Left colon (tissue), 2 donors: ENCODE results near the gene ZNF579. TPM values are rescaled to one million over a fixed set of nuclear protein-coding genes. Genes with fewer than 3 reads are reported as not detected.
A peak's percentile ranks its signal among the peaks of the same experiment; 100 is the strongest.

Source experiments
- ATAC-seq: fragments of 200-7000 bp; cut with Tn5 transposase; one replicate; pipeline ENCODE4 v1.9.1; 2020; ENCODE audit warnings: mild to moderate bottlenecking, moderate library complexity
- DNase-seq, 2 donors: peaks; one replicate each; pipeline ENCODE4 v3.0.0-alpha.2; 2020
- intact Hi-C, 2 donors: fragments of 100-400 bp; cut with DNase I in 1 of 2; cut with micrococcal nuclease in 1 of 2; formaldehyde crosslinking; loops; one replicate each; pipeline versions ENCODE4 v1.11.2 to v1.14.0; 2022; cut with DNase I, micrococcal nuclease
- long read RNA-seq: library from polyadenylated mRNA; unstranded; transcript quantifications from one replicate; pipeline ENCODE4 v2.0.0, GENCODE V29; 2021
- total RNA-seq, 2 donors: library from RNA; stranded (reverse); fragmentation: NEBNext Ultra II Directional; extraction: Animal tissue kit (Norgen Biotek cat#: 25700); gene quantifications; one replicate each; pipeline ENCODE4 v1.2.1, GENCODE V29; 2021
- donor health status: DM: no; HTN: no; CAD: no.
- donor health status: DM: yes; HTN: yes; CAD: no.

ZNF579 gene, protein sequence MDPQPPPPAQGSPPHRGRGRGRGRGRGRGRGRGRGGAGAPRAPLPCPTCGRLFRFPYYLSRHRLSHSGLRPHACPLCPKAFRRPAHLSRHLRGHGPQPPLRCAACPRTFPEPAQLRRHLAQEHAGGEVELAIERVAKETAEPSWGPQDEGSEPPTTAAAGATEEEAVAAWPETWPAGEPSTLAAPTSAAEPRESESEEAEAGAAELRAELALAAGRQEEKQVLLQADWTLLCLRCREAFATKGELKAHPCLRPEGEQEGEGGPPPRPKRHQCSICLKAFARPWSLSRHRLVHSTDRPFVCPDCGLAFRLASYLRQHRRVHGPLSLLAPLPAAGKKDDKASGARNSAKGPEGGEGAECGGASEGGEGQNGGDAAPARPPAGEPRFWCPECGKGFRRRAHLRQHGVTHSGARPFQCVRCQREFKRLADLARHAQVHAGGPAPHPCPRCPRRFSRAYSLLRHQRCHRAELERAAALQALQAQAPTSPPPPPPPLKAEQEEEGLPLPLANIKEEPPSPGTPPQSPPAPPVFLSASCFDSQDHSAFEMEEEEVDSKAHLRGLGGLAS
- 1 to 10 TPM; 5.3 to 7.3 TPM for total RNA-seq
- long read RNA-seq, partial matches to known transcripts = 0 of 1 reads
- long read RNA-seq, other reads (novel, unspliced or antisense) = 1 of 1 reads

DNA sequence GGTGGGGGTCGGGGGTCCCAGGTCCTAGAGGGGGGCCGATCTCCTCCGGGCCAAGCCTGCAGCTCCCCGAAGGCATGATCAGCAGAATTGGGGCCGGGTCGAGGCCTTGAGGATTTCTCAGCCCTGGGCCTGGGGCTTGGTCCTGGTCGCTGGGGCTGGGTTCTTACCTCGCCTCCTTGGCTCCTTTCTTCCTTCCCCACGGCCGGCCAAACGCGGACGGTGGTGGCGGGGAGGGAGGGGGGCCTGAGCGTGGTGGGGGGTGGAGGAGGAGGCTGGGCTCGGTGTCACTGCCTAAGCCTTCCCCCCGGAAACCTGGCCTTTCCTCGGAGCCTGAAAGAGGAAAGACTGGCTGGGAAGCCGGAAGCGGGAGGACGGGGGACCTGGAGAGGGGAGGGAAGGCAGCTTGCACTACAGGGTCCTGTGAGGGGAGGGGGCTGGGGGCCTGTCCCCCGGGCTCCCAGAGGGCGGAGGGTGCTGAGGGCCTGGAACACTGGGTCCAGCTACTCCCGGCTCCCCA, at the start of gene ZNF579:
Gene ZNF579 (minus strand): TSS at position 221 of the 517 bp plus-strand sequence. CDS start 1,209 bp downstream, outside the sequence.
- intact Hi-C loops = no loop called here
- ATAC-seq (peak; percentile 86), DNase-seq (peak; percentile 85 to 87)

DNA sequence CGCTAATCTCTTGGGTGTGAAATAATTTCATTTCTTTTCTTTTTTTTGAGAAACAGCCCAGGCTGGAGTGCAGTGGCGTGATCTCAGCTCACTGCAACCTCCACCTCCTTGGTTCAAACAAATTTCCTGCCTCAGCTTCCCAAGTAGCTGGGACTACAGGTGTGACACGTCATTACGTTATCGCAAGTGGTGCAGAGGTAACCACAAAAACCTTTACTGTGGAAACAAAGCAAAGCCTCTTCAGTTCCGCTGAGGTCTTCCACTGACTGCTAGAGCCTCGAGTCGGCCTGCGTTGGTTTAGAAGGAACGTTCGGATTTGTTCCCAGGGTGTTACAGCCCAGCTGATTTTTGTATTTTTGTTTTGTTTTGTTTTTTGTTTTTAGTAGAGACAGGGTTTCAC, 45.7 kb upstream of the ZNF579 start:
- no peak for ATAC-seq
- intact Hi-C loops = no loop called here
- no peak for DNase-seq

DNA sequence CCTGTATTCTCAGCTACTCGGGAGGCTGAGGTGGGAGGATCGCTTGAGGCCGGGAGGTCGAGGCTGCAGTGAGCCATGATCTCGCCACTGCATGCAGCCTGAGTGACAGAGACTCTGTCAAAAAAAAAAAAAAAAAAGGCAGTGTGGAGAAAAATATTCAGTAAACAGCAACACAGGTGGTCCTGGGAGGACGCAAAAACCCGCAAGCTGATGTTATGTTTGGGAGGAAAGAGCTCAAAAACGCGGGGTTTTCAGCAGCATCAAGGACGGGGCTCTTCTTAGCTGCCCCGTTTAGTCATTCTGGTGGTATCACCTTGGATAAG, 44.3 kb upstream of the ZNF579 start:
- no peak for ATAC-seq
- intact Hi-C loops = no loop called here
- DNase-seq = no peak

DNA sequence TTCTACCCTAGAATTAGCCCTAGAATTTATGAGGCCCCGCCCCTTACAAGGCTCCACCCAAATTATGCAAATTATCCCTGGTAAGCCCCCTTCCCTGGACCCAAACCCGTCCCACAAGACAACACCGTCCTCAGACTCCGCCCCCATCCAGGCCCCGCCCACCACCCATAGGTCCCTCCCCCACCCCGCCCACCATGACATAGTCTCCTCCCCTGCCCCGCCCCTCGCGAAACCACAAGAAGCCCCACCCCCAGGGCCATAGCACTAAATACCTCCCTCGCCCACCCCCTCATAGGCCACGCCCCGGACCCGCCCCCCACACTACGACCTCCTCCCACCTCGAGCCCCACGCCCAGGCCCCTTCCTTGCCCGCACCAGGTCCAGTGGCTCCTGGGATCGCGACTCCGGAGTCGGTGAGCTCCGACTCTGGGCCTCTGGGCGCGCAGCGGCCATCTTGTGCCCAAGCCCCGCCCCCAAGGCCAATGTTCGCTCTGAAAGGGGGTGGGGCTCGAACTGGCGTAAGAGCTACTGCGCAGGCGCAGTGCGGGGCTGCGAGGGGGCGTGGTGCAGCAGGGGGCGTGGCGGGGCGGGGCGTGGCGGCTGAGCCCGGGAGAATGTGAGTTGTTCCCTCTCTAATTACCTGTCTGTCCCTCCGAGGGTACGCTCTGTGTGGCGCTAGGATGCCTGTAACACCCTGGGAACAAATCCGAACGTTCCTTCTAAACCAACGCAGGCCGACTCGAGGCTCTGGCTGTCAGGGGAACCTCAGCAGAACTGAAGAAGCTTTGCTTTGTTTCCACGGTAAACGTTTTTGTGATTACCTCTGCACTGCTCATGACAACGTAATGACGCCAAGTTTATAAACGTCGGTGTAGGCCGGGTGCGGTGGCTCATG, 43.7 kb upstream of the ZNF579 start, which contains the start of gene ZNF784:
Gene ZNF784 (minus strand): TSS at position 458 of the 895 bp plus-strand sequence. CDS start 5 bp downstream, at position 453.
- ATAC-seq = peak; percentile 91
- intact Hi-C loops = no loop called here
- DNase-seq = peak; percentile 85 to 94

DNA sequence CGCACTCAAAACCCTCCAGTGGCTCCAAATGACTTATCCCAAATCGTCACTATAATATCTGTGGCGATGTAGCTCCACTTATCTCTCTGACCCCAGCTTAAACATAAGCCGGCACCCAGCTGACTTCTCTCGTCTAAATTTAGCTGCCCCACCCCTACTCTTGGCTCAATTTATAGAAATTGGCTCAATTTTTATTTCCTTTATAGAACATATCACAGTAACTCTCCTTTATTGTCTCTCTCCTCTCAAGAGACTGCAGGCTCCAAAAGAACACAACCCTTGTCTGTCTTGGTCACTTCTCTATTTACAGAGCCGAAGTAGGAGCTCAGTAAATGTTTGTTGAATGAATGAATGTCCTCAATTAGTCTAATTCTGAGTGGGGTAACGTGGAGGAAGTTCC, 42.9 kb upstream of the ZNF579 start:
- intact Hi-C loops = no loop called here
- ATAC-seq (no peak), DNase-seq (no peak)

DNA sequence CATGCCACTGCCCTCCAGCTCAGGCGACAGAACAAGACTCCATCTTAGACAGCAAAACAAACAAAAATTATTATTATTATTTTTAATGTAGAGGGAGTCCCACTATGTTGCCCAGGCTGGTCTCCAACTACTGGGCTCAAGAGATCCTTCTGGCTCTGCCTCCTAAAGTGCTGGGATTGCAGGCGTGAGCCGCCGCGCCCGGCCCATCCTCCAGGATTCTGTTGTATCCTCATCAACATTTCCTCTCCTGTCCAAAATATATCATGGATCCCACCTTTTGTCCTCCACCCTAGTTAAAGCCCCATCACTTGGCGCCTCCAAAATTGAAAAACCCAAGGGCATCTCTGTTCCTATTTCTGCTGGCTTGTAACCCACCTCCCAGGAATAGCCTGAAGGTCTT, 42.5 kb upstream of the ZNF579 start:
- ATAC-seq (no peak), DNase-seq (no peak)
- intact Hi-C loops = no loop called here

DNA sequence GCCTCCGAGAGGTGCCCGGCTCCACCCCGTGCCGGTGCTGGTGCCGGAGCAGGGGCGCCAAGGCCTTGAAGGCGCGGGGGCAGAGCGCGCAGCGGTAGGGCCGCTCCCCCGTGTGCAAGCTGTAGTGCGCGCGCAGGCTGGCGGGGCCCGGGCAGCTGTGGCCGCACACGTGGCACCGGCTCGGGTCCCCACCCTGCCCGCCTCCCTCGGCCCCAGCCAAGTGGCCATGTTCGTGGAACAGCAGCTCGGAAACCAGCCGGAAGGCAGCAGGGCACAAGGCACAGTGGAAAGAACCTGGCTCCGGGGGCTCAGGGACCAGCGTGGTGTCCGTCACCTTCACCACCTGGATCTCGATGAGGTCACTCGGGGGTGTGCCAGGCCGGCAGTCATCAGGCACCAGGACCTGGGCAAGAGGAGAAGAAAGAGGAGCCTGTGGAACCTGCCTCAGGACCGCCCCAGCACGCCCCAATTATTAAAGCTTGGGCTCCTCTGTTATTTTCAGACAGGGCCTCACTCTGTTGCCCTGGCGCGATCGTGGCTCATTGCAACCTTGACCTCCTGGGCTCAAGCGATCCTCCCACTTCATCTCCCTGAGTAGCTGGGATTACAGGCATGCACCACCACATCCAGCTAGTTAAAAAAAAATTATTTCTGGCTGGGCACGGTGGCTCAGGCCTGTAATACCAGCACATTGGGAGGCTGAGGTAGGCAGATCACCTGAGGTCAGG, 41.8 kb upstream of the ZNF579 start:
- intact Hi-C loops = no loop called here
- no peak for DNase-seq
- no peak for ATAC-seq

DNA sequence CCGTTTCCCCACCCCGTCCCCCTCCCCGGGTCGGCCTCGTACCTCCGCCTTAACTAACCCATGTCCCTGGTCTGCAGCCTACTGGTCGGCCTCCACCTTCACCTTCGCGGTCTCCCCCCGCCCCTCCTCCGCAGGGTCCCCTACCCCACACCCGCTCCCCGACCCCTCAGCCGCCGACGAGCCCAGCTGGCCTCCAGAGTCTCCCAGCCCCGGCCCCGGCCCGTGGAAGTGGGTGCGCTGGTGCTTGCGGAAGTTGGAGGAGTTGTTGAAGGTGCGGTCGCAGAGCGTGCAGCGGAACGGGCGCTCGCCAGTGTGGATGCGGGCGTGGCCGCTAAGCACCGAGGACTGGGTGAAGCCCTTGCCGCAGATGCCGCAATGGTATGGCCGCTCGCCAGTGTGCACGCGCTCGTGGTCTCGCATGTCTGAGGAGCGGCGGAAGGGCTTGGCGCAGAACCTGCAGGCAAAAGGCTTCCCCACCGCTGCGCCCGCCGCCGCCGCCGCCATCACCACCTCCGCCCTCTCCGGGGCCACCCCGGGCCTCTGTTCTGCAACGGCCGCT, 41.1 kb upstream of the ZNF579 start:
- ATAC-seq (no peak), DNase-seq (peak in 1 of 2 donors; percentile 23)
- intact Hi-C loops = no loop called here

DNA sequence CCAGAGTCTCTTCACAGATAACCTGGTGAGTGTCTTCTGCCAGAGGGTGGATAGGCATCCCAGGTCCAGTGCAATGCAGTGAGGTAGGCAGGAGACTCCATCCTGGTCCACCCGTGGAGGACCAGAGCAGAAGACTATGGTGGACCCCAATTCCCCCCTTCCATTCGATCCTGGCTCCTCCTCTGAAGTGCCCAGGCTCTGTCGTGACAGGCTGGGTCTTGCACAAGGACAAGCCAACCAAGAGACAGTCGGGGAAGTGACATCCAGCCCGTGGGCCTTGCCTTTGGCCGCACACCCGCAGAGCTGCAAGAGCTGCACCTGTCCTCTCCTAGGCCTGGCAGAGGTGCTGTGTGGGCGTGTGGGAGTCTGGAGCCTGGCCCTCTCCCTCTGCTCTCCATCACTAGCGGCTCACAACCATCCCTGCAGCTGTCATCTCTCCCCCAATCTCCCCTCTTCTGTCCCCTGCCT, 40.6 kb upstream of the ZNF579 start:
- ATAC-seq (no peak), DNase-seq (no peak)
- intact Hi-C loops = no loop called here

DNA sequence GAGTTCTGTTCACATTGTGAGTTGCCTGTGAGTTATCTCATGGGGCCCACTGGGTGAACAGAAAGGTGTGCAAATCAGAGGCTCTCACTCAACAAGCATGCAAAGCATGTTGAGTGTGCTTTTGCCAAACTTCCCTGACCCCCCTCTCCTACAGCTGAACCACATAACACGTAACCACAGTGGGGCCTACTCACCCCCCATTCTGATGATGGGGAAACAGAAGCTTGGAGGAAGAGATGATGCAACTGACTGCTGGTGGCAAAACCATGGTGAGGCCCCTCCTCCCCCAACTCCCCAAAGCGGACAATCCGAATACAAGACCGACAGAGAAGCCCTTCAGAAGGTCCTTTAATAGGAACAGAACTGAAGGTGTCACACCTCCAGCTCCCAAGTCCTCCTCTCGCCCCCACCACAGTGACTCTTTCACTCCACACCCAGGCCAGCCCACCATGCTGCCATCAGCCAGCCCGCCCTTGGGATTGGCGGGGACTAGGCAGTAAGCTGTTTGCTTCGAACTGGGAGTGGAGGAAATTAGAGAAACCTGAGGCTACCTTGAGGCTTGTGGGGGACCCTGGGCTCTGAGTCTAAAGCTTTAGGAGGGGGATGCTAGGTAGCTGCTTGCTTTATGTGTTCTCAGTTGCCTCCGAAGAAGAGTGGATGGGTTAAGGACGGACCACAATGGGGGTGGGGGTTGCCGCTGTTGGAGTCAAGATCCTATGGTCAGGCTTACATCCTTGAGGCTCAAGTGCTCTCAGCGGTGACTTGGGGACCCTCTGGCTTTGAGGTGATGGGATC, 40.0 kb upstream of the ZNF579 start:
- intact Hi-C loops = no loop called here
- DNase-seq (no peak), ATAC-seq (no peak)

DNA sequence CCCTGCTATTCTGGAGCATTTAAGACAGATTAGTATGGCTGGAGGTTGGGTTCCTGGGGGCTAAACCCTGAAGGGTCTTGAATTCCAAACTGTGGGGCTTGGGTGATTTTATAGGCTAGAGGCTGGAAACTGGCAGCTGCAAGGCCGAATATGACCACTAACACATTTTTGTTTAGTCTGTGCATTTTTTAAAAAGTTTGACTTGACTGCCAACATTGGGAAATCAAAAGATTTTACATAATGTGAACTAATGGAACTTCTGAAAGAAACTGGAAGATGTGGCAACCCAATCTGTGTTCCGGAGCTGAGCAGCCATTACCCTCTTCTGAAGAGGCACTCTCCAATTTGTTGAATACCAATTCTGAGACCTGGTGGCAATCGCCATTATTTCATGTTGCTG, 38.6 kb upstream of the ZNF579 start:
- DNase-seq (no peak), ATAC-seq (no peak)
- intact Hi-C loops = no loop called here

DNA sequence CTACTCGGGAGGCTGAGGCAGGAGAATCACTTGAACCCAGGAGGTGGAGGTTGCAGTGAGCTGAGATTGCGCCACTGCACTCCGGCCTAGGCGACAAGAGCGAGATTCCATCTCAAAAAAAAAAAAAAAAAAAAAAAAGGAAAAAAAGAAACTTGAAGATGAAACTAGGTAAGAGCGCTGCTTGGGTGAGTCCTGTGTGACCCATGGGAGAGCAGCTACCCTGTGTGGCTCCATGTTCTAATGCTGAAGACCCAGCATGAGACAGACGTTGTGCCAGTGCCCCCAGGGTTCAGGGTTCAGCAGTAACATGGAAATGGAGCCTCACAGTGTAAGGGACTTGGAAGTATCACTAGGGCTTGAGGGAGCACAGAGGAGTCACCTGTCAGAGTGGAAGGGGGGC, 37.8 kb upstream of the ZNF579 start:
- DNase-seq (no peak), ATAC-seq (peak; percentile 3)
- intact Hi-C loops = no loop called here

DNA sequence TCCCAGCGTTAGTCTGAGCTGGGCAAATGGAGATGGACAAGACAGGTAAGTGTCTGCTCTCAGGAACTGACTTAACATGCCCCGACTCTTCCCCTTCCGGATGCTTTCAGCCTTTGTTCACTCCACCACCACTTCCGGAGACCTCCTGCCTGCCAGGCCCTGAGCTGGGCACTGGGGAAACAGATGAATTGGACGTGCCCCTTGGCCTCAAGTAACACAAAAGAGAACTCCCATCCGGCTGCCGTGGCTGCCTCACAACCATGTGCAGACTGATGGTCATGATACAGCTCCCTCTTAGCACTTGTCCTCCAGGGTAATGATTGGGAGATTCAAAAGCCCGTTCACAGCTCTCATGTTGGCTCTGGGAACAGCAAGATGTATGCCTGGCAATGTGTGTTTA, 36.8 kb upstream of the ZNF579 start:
- ATAC-seq = no peak
- intact Hi-C loops = no loop called here
- no peak for DNase-seq

DNA sequence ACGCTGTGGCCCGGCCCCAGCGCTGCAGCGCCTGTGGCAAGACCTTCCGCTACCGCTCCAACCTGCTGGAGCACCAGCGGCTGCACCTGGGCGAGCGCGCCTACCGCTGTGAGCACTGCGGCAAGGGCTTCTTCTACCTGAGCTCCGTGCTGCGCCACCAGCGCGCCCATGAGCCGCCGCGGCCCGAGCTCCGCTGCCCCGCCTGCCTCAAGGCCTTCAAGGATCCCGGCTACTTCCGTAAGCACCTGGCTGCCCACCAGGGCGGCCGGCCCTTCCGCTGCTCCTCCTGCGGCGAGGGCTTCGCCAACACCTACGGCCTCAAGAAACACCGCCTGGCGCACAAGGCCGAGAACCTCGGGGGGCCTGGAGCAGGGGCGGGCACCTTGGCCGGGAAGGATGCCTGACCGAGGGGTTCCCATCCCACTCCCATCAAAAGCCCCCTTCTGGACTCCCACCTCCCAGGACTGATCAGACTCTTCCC, 35.8 kb upstream of the ZNF579 start:
- intact Hi-C loops = no loop called here
- no peak for DNase-seq
- ATAC-seq = no peak

DNA sequence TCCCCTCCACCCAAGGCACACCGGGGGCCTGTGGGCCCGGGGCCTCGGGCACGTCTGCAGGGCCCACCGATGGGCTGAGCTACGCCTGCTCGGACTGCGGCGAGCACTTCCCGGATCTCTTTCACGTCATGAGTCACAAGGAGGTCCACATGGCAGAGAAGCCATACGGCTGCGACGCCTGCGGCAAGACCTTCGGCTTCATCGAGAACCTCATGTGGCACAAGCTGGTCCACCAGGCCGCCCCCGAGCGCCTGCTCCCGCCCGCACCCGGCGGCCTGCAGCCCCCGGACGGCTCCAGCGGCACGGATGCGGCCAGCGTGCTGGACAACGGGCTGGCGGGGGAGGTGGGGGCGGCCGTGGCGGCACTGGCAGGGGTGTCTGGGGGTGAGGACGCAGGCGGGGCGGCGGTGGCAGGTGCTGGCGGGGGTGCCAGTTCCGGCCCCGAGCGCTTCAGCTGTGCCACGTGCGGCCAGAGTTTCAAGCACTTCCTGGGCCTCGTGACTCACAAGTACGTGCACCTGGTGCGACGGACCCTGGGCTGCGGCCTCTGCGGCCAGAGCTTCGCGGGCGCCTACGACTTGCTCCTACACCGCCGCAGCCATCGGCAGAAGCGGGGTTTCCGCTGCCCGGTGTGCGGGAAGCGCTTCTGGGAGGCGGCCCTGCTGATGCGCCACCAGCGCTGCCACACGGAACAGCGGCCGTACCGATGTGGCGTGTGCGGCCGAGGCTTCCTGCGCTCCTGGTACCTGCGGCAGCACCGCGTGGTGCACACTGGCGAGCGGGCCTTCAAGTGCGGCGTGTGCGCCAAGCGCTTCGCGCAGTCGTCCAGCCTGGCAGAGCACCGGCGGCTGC, 35.1 kb upstream of the ZNF579 start:
- ATAC-seq (no peak), DNase-seq (no peak)
- intact Hi-C loops = no loop called here

DNA sequence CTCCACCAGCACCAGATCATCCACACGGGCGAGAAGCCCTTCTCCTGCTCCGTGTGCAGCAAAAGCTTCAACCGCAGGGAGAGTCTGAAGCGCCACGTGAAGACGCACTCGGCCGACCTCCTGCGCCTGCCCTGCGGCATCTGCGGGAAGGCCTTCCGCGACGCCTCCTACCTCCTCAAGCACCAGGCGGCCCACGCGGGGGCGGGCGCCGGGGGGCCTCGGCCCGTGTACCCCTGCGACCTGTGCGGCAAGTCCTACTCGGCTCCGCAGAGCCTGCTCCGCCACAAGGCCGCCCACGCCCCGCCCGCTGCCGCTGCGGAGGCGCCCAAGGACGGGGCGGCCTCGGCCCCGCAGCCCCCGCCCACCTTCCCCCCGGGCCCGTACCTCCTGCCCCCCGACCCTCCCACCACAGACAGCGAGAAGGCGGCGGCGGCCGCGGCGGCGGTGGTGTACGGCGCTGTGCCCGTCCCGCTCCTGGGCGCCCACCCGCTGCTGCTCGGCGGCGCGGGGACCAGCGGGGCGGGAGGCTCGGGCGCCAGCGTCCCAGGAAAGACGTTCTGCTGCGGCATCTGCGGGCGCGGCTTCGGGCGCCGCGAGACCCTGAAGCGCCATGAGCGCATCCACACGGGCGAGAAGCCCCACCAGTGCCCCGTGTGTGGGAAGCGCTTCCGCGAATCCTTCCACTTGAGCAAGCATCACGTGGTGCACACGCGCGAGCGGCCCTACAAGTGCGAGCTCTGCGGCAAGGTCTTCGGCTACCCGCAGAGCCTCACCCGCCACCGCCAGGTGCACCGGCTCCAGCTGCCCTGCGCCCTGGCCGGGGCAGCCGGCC, 34.3 kb upstream of the ZNF579 start:
- intact Hi-C loops = no loop called here
- ATAC-seq (no peak), DNase-seq (no peak)
